Fibroblast of pulmonary artery (primary cell): ENCODE data around the gene PHACTR3.
"Not testable (repeated sequence)": the region's sequence is repeated elsewhere in the genome, so short reads cannot be mapped to it uniquely, and the experiment has no call there.

Experiments used
- DNase-seq: peaks from one replicate; pipeline ENCODE4 v3.0.0-alpha.2; 2010; ENCODE audit warnings: low read depth
- H3K4me3 ChIP-seq: replicated peaks from 2 replicates; pipeline ENCODE4 v1.5.1; 2011; ENCODE audit warnings: low read depth, mild to moderate bottlenecking, control low read depth, low read length, moderate library complexity
- TF ChIP-seq, protein P1 (sequence below): IDR thresholded peaks from 2 replicates; pipeline ENCODE4 v1.5.1; 2011; ENCODE audit warnings: mild to moderate bottlenecking, control low read depth, low read length, inconsistent platforms; ENCODE audit errors: missing control alignments

The PHACTR3 gene

DNA sequence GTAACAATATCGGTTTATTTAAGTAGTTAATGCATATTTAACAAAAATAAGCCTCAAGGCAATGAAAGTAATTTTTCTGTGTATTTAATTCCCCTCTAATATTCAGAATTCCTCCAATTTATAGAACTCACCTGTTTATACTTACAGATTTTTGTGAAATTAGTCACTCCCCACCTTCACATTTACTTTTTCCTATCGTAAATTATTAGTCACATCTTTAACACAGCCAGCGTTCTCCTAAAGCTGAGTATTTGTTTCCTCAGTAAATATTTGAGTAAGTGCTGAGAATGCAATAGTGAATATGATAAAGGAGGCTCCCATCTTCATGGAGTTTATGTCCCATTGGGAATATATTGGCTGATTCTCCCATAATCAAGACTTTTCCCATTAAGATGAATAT, 241.1 kb downstream of the PHACTR3 start:
- no peak for DNase-seq
- H3K4me3 ChIP-seq: no peak overlapping the region

DNA sequence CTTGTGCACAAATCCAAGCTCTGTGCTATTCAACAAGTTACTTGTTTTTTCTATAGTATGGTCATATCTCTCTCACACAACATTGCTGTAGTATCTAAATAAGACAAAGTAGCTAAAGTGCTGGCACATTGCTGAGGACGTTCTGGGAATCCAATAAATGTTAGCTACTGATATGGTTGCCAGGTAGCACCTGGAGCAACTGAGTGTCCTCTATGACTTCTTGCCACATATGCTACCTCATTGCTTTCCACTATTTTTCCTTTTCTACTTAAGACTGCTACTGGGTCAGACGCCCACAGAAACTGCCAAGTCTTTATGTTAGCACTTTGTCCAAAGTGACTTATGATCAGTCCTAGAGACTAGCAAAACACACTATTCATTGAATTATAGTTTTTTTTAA, 243.8 kb downstream of the PHACTR3 start:
- H3K4me3 ChIP-seq: no peak overlapping the region
- DNase-seq: no peak
- TF ChIP-seq, protein P1, sequence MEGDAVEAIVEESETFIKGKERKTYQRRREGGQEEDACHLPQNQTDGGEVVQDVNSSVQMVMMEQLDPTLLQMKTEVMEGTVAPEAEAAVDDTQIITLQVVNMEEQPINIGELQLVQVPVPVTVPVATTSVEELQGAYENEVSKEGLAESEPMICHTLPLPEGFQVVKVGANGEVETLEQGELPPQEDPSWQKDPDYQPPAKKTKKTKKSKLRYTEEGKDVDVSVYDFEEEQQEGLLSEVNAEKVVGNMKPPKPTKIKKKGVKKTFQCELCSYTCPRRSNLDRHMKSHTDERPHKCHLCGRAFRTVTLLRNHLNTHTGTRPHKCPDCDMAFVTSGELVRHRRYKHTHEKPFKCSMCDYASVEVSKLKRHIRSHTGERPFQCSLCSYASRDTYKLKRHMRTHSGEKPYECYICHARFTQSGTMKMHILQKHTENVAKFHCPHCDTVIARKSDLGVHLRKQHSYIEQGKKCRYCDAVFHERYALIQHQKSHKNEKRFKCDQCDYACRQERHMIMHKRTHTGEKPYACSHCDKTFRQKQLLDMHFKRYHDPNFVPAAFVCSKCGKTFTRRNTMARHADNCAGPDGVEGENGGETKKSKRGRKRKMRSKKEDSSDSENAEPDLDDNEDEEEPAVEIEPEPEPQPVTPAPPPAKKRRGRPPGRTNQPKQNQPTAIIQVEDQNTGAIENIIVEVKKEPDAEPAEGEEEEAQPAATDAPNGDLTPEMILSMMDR: no peak

More for the DNA sequence above, 241.1 kb downstream of the PHACTR3 start:
- TF ChIP-seq, protein P1: no peak

DNA sequence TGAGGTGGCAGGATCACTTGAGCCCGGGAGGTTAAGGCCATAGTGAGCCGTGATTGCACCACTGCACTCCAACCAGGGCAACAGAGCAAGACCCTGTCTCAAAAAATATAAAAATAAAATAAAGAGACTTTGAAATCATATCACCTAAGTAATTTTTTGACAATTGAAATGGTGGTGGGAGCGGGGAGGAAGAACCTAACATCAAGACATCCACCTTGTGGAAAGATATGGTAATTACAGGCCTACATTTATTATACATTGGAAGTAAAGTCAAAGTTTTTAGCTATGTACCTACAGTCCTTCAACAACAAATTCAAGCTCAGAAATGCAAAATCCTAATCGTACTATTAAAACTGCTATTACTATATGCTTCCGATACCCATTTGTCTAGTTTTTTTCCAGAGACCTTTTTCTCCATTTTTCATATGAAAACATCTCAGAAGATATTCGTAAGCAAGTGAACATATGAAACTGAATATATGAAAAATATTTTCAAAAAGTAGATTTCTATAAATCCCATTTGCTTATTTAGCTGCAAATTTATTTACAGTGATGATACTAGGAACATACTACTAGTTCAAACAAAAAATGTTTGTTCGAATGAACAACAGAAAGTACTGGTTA, 245.8 kb downstream of the PHACTR3 start:
- TF ChIP-seq, protein P1: peak; percentile 58
- peak; percentile 61 for DNase-seq
- H3K4me3 ChIP-seq: no peak overlapping the region

DNA sequence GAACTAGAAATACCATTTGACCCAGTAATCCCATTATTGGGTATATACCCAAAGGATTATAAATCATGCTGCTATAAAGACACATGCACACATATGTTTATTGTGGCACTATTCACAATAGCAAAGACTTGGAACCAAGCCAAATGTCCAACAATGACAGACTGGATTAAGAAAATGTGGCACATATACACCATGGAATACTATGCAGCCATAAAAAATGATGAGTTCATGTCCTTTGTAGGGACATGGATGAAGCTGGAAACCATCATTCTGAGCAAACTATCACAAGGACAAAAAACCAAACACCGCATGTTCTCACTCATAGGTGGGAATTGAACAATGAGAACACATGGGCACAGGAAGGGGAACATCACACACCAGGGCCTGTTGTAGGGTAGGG, 252.2 kb downstream of the PHACTR3 start:
- not testable (repeated sequence) for H3K4me3 ChIP-seq, DNase-seq

DNA sequence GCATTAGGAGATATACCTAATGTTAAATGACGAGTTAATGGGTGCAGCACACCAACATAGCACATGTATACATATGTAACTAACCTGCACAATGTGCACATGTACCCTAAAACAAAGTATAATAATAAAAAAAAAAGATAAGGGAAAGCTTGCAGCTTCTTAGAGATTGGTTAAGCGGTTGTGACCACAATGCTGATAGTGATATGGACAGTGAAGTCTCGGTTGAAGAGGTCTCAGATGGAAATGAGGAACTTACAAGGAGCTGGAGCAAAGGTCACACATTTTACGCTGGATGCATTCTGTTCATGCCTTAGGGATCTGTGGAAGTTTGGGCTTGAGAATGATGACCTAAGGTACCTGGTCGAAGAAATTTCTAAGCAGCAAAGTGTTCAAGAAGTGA, 252.6 kb downstream of the PHACTR3 start:
- not testable (repeated sequence) for DNase-seq, H3K4me3 ChIP-seq

DNA sequence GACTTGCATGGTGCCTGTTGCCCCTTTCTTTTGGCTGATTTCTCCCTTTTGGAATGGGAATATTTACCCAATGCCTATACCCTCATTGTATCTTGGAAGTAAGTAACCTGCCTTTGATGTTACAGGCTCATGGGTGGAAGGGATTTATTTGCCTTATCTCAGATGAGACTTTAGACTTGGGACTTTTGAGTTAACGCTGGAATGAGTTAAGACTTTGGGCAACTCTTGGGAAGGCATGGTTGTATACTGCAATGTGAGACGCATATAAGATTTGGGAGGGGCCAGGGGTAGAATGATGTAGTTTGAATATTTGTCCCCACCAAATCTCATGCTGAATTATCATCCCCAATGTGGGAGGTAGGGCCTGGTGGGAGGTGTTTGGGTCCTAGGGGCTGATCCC, 253.6 kb downstream of the PHACTR3 start:
- DNase-seq: no peak
- H3K4me3 ChIP-seq: no peak overlapping the region
- TF ChIP-seq, protein P1: no peak

DNA sequence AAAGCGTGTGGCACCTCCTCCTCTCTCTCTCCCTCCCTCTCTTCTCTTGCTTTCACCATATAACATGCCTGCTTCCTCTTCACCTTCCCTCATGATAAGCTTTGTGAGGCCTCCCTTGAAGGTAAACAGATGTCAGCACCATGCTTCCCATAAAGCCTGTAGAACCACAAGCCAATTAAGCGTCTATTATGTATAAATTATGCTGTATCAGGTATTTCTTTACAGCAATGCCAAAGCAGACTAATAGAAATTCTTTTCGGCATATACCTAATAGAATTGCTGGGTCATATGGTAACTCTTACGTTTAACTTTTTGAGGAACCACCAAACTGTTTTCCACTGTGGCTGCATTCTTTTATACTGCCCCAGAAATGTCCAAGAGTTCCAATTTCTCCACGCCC, 254.1 kb downstream of the PHACTR3 start:
- TF ChIP-seq, protein P1: no peak
- no peak overlapping the region for H3K4me3 ChIP-seq
- DNase-seq: no peak

DNA sequence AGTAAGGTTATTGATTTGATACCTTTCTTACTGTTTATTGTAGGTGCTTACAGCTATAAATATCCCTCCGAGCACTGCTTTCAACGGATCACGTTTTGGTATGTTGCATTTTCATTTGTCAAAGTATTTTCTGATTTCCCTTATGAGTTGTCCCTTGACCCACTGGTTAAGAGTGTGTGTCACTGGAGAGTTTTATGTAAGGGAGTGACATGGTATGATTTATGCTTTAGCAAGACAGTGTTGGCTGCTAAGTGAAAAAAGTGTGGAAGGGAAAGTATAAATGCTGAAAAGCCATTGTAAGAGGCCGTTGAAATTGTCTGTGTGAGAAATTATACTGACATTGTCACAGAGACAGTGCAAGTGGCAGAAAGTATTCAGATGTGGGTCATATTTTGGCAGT, 257.1 kb downstream of the PHACTR3 start:
- DNase-seq: no peak
- H3K4me3 ChIP-seq: no peak overlapping the region
- TF ChIP-seq, protein P1: no peak
